ENCODE data around the gene AQP2.

AQP2 gene

DNA sequence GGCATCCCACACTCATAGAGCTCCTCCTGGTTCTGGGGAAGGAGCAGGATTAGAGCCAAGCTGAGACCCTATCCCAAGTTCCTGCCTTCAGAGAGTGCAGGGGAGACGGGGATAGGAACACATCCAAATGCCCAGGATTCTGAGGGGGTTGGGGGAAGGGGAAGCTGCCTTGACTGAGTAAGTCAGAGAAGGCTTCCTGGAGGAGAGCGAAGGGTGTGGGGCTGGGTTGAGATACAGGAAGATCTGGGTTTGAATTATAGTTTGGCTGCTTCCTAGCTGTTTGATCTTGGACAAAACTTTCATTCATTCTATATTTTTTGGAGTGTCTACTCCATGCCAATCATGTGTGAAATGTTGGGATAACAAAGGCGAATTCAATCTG is 8.0 kb upstream of the AQP2 start:
- Histone ChIP-seq H3K27me3 (ENCODE audit: control insufficient read depth, insufficient read depth, low read length) (no peaks in the 10 kb centered on the region), H3K36me3 (ENCODE audit: control insufficient read depth, insufficient read depth, low read length) (no peaks in the 10 kb centered on the region), H3K4me3 (ENCODE audit: low read length) (no peak overlapping the region), H3K9me3 (ENCODE audit: control insufficient read depth, insufficient read depth, low read length) (no peaks in the 10 kb centered on the region), H3K4me1 (ENCODE audit: control insufficient read depth, insufficient read depth, low read length) (peaks cover 4% of the 10 kb centered on the region; the same call in 1 of the 2 replicates), H3K27ac (ENCODE audit: low read length) (no peak overlapping the region)
- WGBS (ENCODE audit: insufficient coverage, insufficient read length) = no CpG with 5 or more reads among the region's 3 CpGs
- DNase-seq (ENCODE audit: low read depth, low spot score) = no peak

DNA sequence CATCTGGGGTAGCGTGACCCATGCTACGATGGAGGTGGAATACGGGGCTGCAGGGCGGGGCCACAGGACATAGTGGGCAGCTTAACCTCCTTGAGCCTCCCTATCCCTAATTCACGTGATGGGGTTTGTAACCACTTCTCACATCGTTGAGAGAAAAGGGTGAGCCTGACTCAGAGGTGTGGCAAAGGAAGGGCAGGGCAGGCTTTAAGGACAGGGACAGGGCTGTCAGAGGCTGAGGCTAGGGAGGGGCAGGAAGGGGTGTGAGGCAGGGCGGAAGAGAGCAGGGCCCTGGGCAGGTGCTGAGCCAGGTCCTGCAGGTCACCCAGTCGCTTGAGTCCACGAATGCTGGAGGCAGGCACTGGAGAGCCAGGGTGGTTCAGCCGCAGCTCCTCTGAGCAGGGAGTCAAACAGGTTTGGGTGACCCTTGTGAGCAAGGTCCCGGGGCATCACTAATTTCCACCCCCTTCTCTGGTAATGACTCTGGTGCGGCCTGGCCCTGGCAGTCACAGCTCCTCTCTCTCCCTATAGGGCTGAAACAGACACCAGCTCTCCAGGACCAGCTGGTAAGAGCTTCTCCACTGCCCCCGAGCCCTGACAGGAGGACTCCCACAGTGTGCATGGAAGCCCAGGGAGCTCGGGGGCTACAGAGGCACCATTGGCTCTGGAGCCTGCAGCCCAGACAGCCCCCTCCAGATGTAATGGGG is 7.5 kb upstream of the AQP2 start:
- Histone ChIP-seq H3K27ac (ENCODE audit: low read length) (no peak overlapping the region), H3K36me3 (ENCODE audit: control insufficient read depth, insufficient read depth, low read length) (no peaks in the 10 kb centered on the region), H3K4me3 (ENCODE audit: low read length) (no peak overlapping the region), H3K4me1 (ENCODE audit: control insufficient read depth, insufficient read depth, low read length) (peaks cover 6% of the 10 kb centered on the region), H3K27me3 (ENCODE audit: control insufficient read depth, insufficient read depth, low read length) (no peaks in the 10 kb centered on the region), H3K9me3 (ENCODE audit: control insufficient read depth, insufficient read depth, low read length) (no peaks in the 10 kb centered on the region)
- DNase-seq (ENCODE audit: low read depth, low spot score) = no peak
- no CpG with 5 or more reads among the region's 14 CpGs for WGBS (ENCODE audit: insufficient coverage, insufficient read length)

DNA sequence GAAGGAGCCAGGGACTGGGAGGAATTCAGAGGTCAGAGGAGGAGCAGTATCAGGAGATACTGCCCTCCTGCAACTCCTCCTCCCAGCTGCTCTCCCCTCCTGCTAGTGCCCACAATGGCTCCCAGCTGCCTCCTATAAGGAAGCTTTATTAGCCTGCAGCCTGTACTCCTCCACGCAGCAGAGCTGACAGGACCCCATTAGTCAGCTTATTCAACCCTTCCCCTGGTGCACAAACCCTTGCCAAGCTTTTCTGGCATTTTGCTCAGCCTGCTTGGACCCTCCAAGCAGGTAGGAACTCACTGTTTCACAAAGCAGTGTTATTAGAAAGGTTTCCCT is 6.9 kb upstream of the AQP2 start:
- no peak overlapping the region for H3K27ac ChIP-seq (ENCODE audit: low read length)

DNA sequence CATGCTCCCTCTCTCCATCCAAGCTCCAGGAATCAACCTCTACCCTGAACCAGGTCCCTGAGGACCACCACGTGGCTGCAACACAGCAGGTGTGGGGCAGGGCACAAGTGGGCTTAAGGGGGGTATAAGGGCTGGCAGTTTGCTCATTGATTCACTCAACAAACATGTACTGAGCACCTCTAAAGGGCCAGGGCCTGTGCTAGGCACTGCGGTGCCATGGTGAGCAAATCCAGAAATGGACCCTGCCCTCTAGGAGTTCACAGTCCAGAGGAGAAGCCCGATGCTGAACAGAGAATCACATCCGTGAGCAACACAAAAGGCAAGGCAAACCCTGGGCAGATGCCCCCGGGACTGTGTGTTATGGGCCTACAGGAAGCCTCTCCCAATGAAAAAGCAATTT is 6.5 kb upstream of the AQP2 start:
- H3K36me3 ChIP-seq (ENCODE audit: control insufficient read depth, insufficient read depth, low read length) = no peaks in the 10 kb centered on the region
- WGBS (ENCODE audit: insufficient coverage, insufficient read length) = no CpG with 5 or more reads among the region's 5 CpGs
- no peaks in the 10 kb centered on the region for H3K9me3 ChIP-seq (ENCODE audit: control insufficient read depth, insufficient read depth, low read length)
- no peak for DNase-seq (ENCODE audit: low read depth, low spot score)
- H3K4me3 ChIP-seq (ENCODE audit: low read length) = no peak overlapping the region
- no peaks in the 10 kb centered on the region for H3K27me3 ChIP-seq (ENCODE audit: control insufficient read depth, insufficient read depth, low read length)
- H3K4me1 ChIP-seq (ENCODE audit: control insufficient read depth, insufficient read depth, low read length) = peaks cover 6% of the 10 kb centered on the region
- no peak overlapping the region for H3K27ac ChIP-seq (ENCODE audit: low read length)

More for the DNA sequence above, 6.9 kb upstream of the AQP2 start:
- Histone ChIP-seq H3K4me1 (ENCODE audit: control insufficient read depth, insufficient read depth, low read length) (peaks cover 6% of the 10 kb centered on the region), H3K9me3 (ENCODE audit: control insufficient read depth, insufficient read depth, low read length) (no peaks in the 10 kb centered on the region), H3K36me3 (ENCODE audit: control insufficient read depth, insufficient read depth, low read length) (no peaks in the 10 kb centered on the region), H3K27me3 (ENCODE audit: control insufficient read depth, insufficient read depth, low read length) (no peaks in the 10 kb centered on the region), H3K4me3 (ENCODE audit: low read length) (no peak overlapping the region)
- no CpG with 5 or more reads among the region's 1 CpG for WGBS (ENCODE audit: insufficient coverage, insufficient read length)
- DNase-seq (ENCODE audit: low read depth, low spot score) = no peak

DNA sequence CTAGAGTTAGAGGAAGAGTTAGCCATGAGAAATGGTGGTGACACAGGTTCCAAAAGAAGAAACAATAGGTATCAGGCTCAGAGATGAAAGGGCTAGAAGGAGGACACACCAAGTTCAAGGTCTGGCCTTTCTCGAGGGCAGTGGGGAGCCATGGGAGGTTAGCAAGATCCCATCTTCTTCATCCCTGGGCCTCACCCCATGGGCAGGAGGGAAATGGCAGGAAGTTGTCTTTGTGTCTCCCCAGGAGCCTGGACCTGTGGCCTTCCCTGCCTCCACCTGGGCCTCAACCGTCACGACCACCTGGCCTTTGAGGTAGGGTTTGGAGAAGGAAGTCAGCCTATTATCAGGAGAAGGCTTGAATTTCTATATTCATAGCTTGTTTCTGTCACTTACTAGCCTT is 5.8 kb upstream of the AQP2 start:
- no peaks in the 10 kb centered on the region for H3K9me3 ChIP-seq (ENCODE audit: control insufficient read depth, insufficient read depth, low read length)
- H3K27me3 ChIP-seq (ENCODE audit: control insufficient read depth, insufficient read depth, low read length) = no peaks in the 10 kb centered on the region
- H3K36me3 ChIP-seq (ENCODE audit: control insufficient read depth, insufficient read depth, low read length) = no peaks in the 10 kb centered on the region
- H3K4me1 ChIP-seq (ENCODE audit: control insufficient read depth, insufficient read depth, low read length) = peaks cover 6% of the 10 kb centered on the region
- DNase-seq (ENCODE audit: low read depth, low spot score) = no peak
- no peak overlapping the region for H3K27ac ChIP-seq (ENCODE audit: low read length)
- H3K4me3 ChIP-seq (ENCODE audit: low read length) = no peak overlapping the region
- WGBS (ENCODE audit: insufficient coverage, insufficient read length) = no CpG with 5 or more reads among the region's 3 CpGs

DNA sequence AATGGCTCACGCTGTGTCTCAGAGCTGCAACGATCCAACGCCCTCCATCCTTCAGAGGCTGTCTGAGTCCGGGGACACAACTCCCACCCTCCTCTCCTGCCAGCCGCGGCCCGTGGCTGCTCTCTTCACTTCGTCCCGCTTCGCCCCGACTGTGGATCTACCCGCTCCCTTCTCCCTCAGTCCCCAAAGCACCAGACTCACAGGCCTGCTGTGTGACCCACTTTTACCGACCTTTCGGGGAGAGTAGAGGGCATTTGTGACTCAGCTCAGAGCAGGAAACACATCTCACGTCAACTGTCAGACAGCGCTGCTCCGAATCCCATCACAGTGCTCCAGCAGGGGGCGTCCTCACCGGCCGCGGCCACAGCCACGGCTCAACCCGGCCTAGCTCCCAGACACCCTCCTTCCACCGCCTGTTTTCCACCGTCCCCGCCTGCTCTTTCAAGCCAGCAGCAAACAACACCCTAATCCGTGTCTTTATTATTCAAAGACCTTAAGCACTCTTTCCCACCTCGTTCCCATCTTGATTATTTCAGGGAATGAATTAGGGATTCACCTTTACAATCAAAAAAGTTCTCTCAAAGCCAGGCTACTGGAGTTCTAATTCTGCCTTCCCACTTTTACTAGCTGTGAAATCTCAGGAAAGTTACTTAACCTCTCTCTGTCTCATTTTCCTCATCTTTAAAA is 5.0 kb upstream of the AQP2 start:
- H3K4me3 ChIP-seq (ENCODE audit: low read length) = no peak overlapping the region; the same call in 1 of the 2 replicates
- H3K36me3 ChIP-seq (ENCODE audit: control insufficient read depth, insufficient read depth, low read length) = no peaks in the 10 kb centered on the region
- H3K27ac ChIP-seq (ENCODE audit: low read length) = no peak overlapping the region
- no peaks in the 10 kb centered on the region for H3K27me3 ChIP-seq (ENCODE audit: control insufficient read depth, insufficient read depth, low read length)
- WGBS (ENCODE audit: insufficient coverage, insufficient read length) = no CpG with 5 or more reads among the region's 28 CpGs
- peak; percentile 87 for DNase-seq (ENCODE audit: low read depth, low spot score)
- H3K9me3 ChIP-seq (ENCODE audit: control insufficient read depth, insufficient read depth, low read length) = no peaks in the 10 kb centered on the region
- H3K4me1 ChIP-seq (ENCODE audit: control insufficient read depth, insufficient read depth, low read length) = peaks cover 6% of the 10 kb centered on the region

DNA sequence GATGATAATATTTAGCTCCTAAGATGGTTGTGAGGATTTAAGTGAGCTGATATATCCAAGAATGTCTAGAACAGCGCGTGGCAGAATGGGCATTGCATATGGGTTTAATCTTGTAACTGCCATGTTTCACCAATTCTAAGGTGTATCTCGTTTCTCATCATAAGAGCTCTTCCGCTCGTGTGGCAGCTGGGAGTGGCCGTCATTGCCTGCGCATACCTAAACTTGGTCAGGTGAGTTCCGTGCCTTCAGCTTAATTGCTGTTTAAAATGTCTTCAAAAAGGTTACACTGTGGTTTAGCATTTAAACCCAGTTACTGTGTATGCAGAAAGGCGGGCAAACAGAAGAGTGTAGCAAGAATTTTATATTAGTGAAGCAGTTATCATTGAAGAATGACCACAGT is 4.5 kb upstream of the AQP2 start:
- DNase-seq (ENCODE audit: low read depth, low spot score) = no peak
- H3K4me1 ChIP-seq (ENCODE audit: control insufficient read depth, insufficient read depth, low read length) = peaks cover 6% of the 10 kb centered on the region
- H3K4me3 ChIP-seq (ENCODE audit: low read length) = no peak overlapping the region
- H3K27me3 ChIP-seq (ENCODE audit: control insufficient read depth, insufficient read depth, low read length) = no peaks in the 10 kb centered on the region
- no CpG with 5 or more reads among the region's 9 CpGs for WGBS (ENCODE audit: insufficient coverage, insufficient read length)
- no peaks in the 10 kb centered on the region for H3K9me3 ChIP-seq (ENCODE audit: control insufficient read depth, insufficient read depth, low read length)
- H3K27ac ChIP-seq (ENCODE audit: low read length) = no peak overlapping the region
- H3K36me3 ChIP-seq (ENCODE audit: control insufficient read depth, insufficient read depth, low read length) = no peaks in the 10 kb centered on the region

DNA sequence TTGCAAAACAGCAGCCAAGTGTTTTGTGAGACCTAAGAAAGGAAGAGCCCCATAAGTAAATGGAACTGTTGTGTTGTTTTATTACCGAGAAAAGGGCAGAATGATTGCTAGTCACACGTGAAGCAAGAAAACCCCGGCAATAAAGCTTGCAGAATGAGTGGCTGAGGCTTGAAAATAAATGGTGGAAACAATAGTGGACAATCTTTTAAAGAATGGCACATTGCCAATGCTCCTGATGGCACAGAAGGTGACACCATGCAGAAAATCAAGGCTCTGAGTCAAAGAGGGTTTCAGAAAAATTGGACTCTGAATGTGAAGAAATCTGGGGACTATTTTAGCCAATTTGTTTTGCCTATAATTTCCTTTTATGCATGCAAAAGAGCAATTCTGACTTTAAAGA is 4.0 kb upstream of the AQP2 start:
- Histone ChIP-seq H3K27me3 (ENCODE audit: control insufficient read depth, insufficient read depth, low read length) (no peaks in the 10 kb centered on the region), H3K27ac (ENCODE audit: low read length) (no peak overlapping the region), H3K4me1 (ENCODE audit: control insufficient read depth, insufficient read depth, low read length) (peaks cover 6% of the 10 kb centered on the region), H3K9me3 (ENCODE audit: control insufficient read depth, insufficient read depth, low read length) (no peaks in the 10 kb centered on the region), H3K36me3 (ENCODE audit: control insufficient read depth, insufficient read depth, low read length) (no peaks in the 10 kb centered on the region), H3K4me3 (ENCODE audit: low read length) (no peak overlapping the region)
- DNase-seq (ENCODE audit: low read depth, low spot score) = no peak
- no CpG with 5 or more reads among the region's 3 CpGs for WGBS (ENCODE audit: insufficient coverage, insufficient read length)

DNA sequence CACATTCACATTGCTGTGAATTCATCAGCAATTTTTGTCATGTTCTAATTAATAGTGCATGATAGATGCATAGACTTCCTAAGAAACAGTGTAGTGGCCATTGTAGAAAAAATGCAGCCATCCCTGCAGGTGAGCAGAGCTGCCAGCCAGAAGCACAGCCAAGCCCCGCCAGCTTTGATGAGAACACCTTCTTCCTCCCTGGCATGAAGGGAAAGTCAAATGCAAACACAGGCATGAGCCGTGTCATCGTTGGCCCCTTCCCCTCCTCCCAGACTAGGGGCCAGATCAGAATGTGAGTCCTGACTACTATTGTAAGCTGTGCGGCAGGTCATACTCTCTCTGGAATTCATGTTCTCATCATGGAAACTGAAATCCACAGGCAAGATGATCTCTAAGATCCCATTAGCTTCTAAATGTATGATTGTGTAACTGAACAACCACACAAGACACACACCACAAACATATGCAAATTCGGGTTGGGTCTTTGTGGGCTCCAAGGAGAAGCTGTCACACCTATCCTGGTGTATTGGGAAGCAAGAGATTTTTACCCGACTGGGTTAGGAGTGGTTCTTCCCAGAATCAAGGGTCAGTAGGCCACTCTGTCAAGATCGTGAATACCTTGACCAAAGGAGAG is 2.8 kb upstream of the AQP2 start:
- Histone ChIP-seq H3K36me3 (ENCODE audit: control insufficient read depth, insufficient read depth, low read length) (no peaks in the 10 kb centered on the region), H3K4me3 (ENCODE audit: low read length) (no peak overlapping the region), H3K9me3 (ENCODE audit: control insufficient read depth, insufficient read depth, low read length) (no peaks in the 10 kb centered on the region), H3K27me3 (ENCODE audit: control insufficient read depth, insufficient read depth, low read length) (no peaks in the 10 kb centered on the region), H3K27ac (ENCODE audit: low read length) (no peak overlapping the region), H3K4me1 (ENCODE audit: control insufficient read depth, insufficient read depth, low read length) (peaks cover 6% of the 10 kb centered on the region)
- WGBS (ENCODE audit: insufficient coverage, insufficient read length) = no CpG with 5 or more reads among the region's 7 CpGs
- no peak for DNase-seq (ENCODE audit: low read depth, low spot score)

DNA sequence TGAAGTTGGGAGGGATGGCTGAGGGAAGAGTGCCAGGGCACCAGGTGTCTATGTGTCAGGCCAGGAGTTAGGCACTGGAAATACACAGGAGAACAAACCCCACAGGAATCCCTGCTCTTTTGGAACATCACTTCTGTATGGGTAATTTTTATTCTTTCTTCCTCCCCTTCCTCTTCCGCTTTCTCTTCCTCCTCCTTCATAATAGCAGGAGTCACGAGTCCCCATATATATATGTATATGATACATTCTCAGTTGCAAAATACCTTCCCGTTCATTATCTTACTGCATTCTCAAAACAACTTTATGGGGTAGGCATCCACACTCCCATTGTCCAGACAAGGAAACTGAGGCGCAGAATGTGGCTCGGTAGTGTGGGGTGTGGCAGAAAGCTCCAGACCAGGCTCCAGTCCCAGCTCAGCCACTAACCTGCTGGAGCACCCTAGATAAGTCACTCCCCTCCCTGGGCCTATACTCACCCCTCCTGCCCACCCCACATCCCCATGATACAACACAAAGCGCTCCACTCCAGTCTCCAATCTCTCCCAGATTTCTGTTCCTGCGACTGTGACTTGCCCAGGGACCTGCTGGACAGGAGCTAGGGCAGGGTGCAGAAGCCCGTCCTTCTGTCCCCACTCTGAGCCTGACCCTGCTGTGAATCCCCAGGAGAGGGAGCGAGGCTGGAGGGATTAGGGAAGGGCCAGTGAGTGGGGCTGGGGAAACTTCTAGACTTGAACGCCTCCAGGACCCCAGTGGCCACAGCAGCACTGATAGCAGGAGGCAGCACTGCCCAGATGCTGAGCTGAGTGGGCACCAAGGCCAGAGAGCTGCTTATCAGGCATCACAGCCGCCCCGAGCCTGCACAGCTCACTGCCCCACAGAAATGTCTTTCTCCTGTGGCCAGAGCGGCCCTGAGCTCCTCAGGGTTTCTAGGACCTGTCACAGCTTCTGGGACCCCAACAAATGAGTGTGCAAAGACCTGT is 1.4 kb upstream of the AQP2 start:
- WGBS (ENCODE audit: insufficient coverage, insufficient read length) = no CpG with 5 or more reads among the region's 13 CpGs
- Histone ChIP-seq H3K27ac (ENCODE audit: low read length) (no peak overlapping the region), H3K36me3 (ENCODE audit: control insufficient read depth, insufficient read depth, low read length) (no peaks in the 10 kb centered on the region), H3K9me3 (ENCODE audit: control insufficient read depth, insufficient read depth, low read length) (no peaks in the 10 kb centered on the region), H3K4me1 (ENCODE audit: control insufficient read depth, insufficient read depth, low read length) (peaks cover 6% of the 10 kb centered on the region), H3K27me3 (ENCODE audit: control insufficient read depth, insufficient read depth, low read length) (no peaks in the 10 kb centered on the region), H3K4me3 (ENCODE audit: low read length) (no peak overlapping the region)
- DNase-seq (ENCODE audit: low read depth, low spot score) = no peak

Data from iPS DF 6.9 (cell line).